Measurements from ENCODE around the gene KRT1.

The KRT1 gene

GRCh38 chr12:52637299-52637698, 42.9 kb downstream of the KRT1 start:
- Histone ChIP-seq H3K27me3 (ENCODE audit: control insufficient read depth, low read length) (peaks cover 16% of the 10 kb centered on the region), H3K27ac (ENCODE audit: low read depth, low read length) (no peak overlapping the region), H3K4me1 (ENCODE audit: control insufficient read depth, low read length) (no peaks in the 10 kb centered on the region), H3K9me3 (ENCODE audit: control insufficient read depth, insufficient read depth, low read length) (no peaks in the 10 kb centered on the region), H3K4me3 (ENCODE audit: low read length) (no peak overlapping the region), H3K79me2 (ENCODE audit: control insufficient read depth, low read length) (no peaks in the 10 kb centered on the region), H3K36me3 (ENCODE audit: control insufficient read depth, low read length) (no peaks in the 10 kb centered on the region), H3F3A (ENCODE audit: control insufficient read depth, insufficient read depth) (no peaks in the 10 kb centered on the region), H4K20me1 (ENCODE audit: control insufficient read depth, insufficient read depth, low read depth, low read length) (no peaks in the 10 kb centered on the region), H3K9me2 (replicated peaks; ENCODE audit: control insufficient read depth, low read length) (no peaks in the 10 kb centered on the region), H3K4me2 (ENCODE audit: low read length) (no peak overlapping the region)
- no peak for TF ChIP-seq EZH2phosphoT487 (IDR thresholded peaks at IDR 0.05; ENCODE audit: borderline replicate concordance, low read length)
- no peak for TF ChIP-seq CTCF (IDR thresholded peaks at IDR 0.05; ENCODE audit: low read depth, low read length, poor library complexity, severe bottlenecking)

GRCh38 chr12:52636592-52637258, 43.5 kb downstream of the KRT1 start:
- Histone ChIP-seq H3K4me2 (ENCODE audit: low read length) (no peak overlapping the region), H3K9me2 (replicated peaks; ENCODE audit: control insufficient read depth, low read length) (no peaks in the 10 kb centered on the region), H3K27ac (ENCODE audit: low read depth, low read length) (no peak overlapping the region), H4K20me1 (ENCODE audit: control insufficient read depth, insufficient read depth, low read depth, low read length) (no peaks in the 10 kb centered on the region), H3F3A (ENCODE audit: control insufficient read depth, insufficient read depth) (no peaks in the 10 kb centered on the region), H3K27me3 (ENCODE audit: control insufficient read depth, low read length) (peaks cover 12% of the 10 kb centered on the region), H3K79me2 (ENCODE audit: control insufficient read depth, low read length) (no peaks in the 10 kb centered on the region), H3K4me1 (ENCODE audit: control insufficient read depth, low read length) (no peaks in the 10 kb centered on the region), H3K4me3 (ENCODE audit: low read length) (no peak overlapping the region), H3K36me3 (ENCODE audit: control insufficient read depth, low read length) (no peaks in the 10 kb centered on the region), H3K9me3 (ENCODE audit: control insufficient read depth, insufficient read depth, low read length) (no peaks in the 10 kb centered on the region)
- TF ChIP-seq CTCF (IDR thresholded peaks at IDR 0.05; ENCODE audit: low read depth, low read length, poor library complexity, severe bottlenecking), result no peak
- no peak for TF ChIP-seq EZH2phosphoT487 (IDR thresholded peaks at IDR 0.05; ENCODE audit: borderline replicate concordance, low read length)

- Histone ChIP-seq H3K9me2 (replicated peaks; ENCODE audit: control insufficient read depth, low read length) (no peaks in the 10 kb centered on the region), H3K4me2 (ENCODE audit: low read length) (no peak overlapping the region), H3K4me3 (ENCODE audit: low read length) (no peak overlapping the region), H3K36me3 (ENCODE audit: control insufficient read depth, low read length) (no peaks in the 10 kb centered on the region), H3K27ac (ENCODE audit: low read depth, low read length) (no peak overlapping the region), H3K79me2 (ENCODE audit: control insufficient read depth, low read length) (no peaks in the 10 kb centered on the region), H3K27me3 (ENCODE audit: control insufficient read depth, low read length) (peaks cover 9% of the 10 kb centered on the region), H3K9me3 (ENCODE audit: control insufficient read depth, insufficient read depth, low read length) (no peaks in the 10 kb centered on the region), H3F3A (ENCODE audit: control insufficient read depth, insufficient read depth) (no peaks in the 10 kb centered on the region), H4K20me1 (ENCODE audit: control insufficient read depth, insufficient read depth, low read depth, low read length) (no peaks in the 10 kb centered on the region), H3K4me1 (ENCODE audit: control insufficient read depth, low read length) (no peaks in the 10 kb centered on the region)
- TF ChIP-seq CTCF (IDR thresholded peaks at IDR 0.05; ENCODE audit: low read depth, low read length, poor library complexity, severe bottlenecking) (no peak), EZH2phosphoT487 (IDR thresholded peaks at IDR 0.05; ENCODE audit: borderline replicate concordance, low read length) (no peak)
Measured at GRCh38 chr12:52636189-52636588, 44.0 kb downstream of the KRT1 start.

Measured in DOHH2 (cell line).